Sigmoid colon (tissue), 4 donors: ENCODE measurements around the gene RCSD1.

Source experiments
- CTCF ChIP-seq, 4 experiments: fragments of 450-650 bp in 3 of 4; fragments of 200-600 bp in 1 of 4; IDR thresholded peaks; one replicate each; pipeline ENCODE4 v1.5.1; 2016 to 2019; ENCODE audit warnings: antibody characterized with exemption in 4 of 4, mild to moderate bottlenecking in 3 of 4, moderate library complexity in 2 of 4
- EP300 ChIP-seq, 4 donors: sonication (generic); formaldehyde crosslinking; IDR thresholded peaks; one replicate each; pipeline ENCODE4 v1.6.1; 2017; ENCODE audit warnings: antibody characterized with exemption in 4 of 4
- POLR2A ChIP-seq, 2 donors: fragments of 450-650 bp; IDR thresholded peaks; one replicate each; pipeline ENCODE4 v1.6.1; 2016; ENCODE audit warnings: antibody characterized with exemption in 2 of 2, mild to moderate bottlenecking in 2 of 2, moderate library complexity in 2 of 2
- POLR2AphosphoS5 ChIP-seq, 4 donors: sonication (generic); formaldehyde crosslinking; IDR thresholded peaks; one replicate each; pipeline ENCODE4 v1.6.1; 2017; ENCODE audit warnings: antibody characterized with exemption in 4 of 4

- TF ChIP-seq CTCF (IDR thresholded peaks at IDR 0.05): no peak
- TF ChIP-seq POLR2A (IDR thresholded peaks at IDR 0.05): no peak
- no peak for TF ChIP-seq POLR2AphosphoS5 (IDR thresholded peaks at IDR 0.05)
- no peak for TF ChIP-seq EP300 (IDR thresholded peaks at IDR 0.05)
Measured at GRCh38 chr1:167701510-167701909, 71.5 kb downstream of the RCSD1 start.
